HG03280 (cell line): ENCODE measurements around the gene TCEAL3.
"Not testable (repeated sequence)": the region's sequence is repeated elsewhere in the genome, so short reads cannot be mapped to it uniquely, and the experiment has no call there.

ENCODE experiments used
- ATAC-seq: cut with Tn5 transposase; IDR thresholded peaks from one replicate; pipeline ENCODE4 v1.9.1; 2021; ENCODE audit warnings: mild to moderate bottlenecking, moderate library complexity; ENCODE audit not compliant: unreplicated experiment

TCEAL3 gene

GRCh38 chrX:103624111-103624510 is 16.3 kb downstream of the TCEAL3 start:
- no peak for ATAC-seq

- ATAC-seq = no peak
Observed at GRCh38 chrX:103626855-103627254, 19.1 kb downstream of the TCEAL3 start.

GRCh38 chrX:103628386-103629317 is 20.9 kb downstream of the TCEAL3 start, which contains the start of gene TCEAL1:
Gene TCEAL1, plus strand, starts transcription at chrX:103628975. Its CDS starts 942 bp downstream, at chrX:103629917.
- peak; percentile 69 for ATAC-seq

- no peak for ATAC-seq
Observed at GRCh38 chrX:103629318-103630170, 21.8 kb downstream of the TCEAL3 start.

- no peak for ATAC-seq
Observed at GRCh38 chrX:103630171-103630511, 22.4 kb downstream of the TCEAL3 start.

GRCh38 chrX:103631145-103631544 is 23.4 kb downstream of the TCEAL3 start:
- no peak for ATAC-seq

- ATAC-seq = no peak
Observed at GRCh38 chrX:103635436-103635835, 27.7 kb downstream of the TCEAL3 start.

GRCh38 chrX:103637604-103638338 is 30.0 kb downstream of the TCEAL3 start:
- no peak for ATAC-seq

- not testable (repeated sequence) for ATAC-seq
Observed at GRCh38 chrX:103638479-103639346, 30.9 kb downstream of the TCEAL3 start.

GRCh38 chrX:103640401-103641155 is 32.8 kb downstream of the TCEAL3 start:
- ATAC-seq = no peak

- ATAC-seq = no peak
Observed at GRCh38 chrX:103644125-103644524, 36.4 kb downstream of the TCEAL3 start.

GRCh38 chrX:103647630-103648029 is 39.9 kb downstream of the TCEAL3 start:
- no peak for ATAC-seq

GRCh38 chrX:103651151-103651773 is 43.5 kb downstream of the TCEAL3 start:
- ATAC-seq = no peak

- not testable (repeated sequence) for ATAC-seq
Observed at GRCh38 chrX:103655230-103656000, 47.7 kb downstream of the TCEAL3 start.

GRCh38 chrX:103656617-103657016 is 48.9 kb downstream of the TCEAL3 start:
- ATAC-seq = no peak

- ATAC-seq = not testable (repeated sequence)
Observed at GRCh38 chrX:103657066-103657465, 49.3 kb downstream of the TCEAL3 start.

- ATAC-seq = no peak
Observed at GRCh38 chrX:103658681-103659433, 51.1 kb downstream of the TCEAL3 start.
